ENCODE results near the gene F11.

- TF ChIP-seq CTCF (IDR thresholded peaks at IDR 0.05; ENCODE audit: poor library complexity), result no peak
- TF ChIP-seq EZH2phosphoT487 (IDR thresholded peaks at IDR 0.05; ENCODE audit: low read depth, severe bottlenecking, unreplicated experiment), result no peak
These were observed 904 bp downstream of the F11 start for GRCh38 chr4:186266729-186267456.
